Left ventricle myocardium inferior (tissue), 1 donor: ENCODE data around the gene MTUS2. TPM values are rescaled to one million over a fixed set of nuclear protein-coding genes. Genes with fewer than 3 reads are reported as not detected.

Experiments
- DNase-seq: peaks from one replicate; pipeline ENCODE4 v3.0.0-alpha.2; 2020
- H3K27ac ChIP-seq: fragments of 200-600 bp; replicated peaks from 2 replicates; pipeline ENCODE4 v1.8.0; 2021
- H3K27me3 ChIP-seq: fragments of 200-600 bp; 2 replicates; pipeline ENCODE4 v1.8.0; 2021; ENCODE audit warnings: low read depth
- H3K36me3 ChIP-seq: fragments of 200-600 bp; 2 replicates; pipeline ENCODE4 v1.8.0; 2021
- H3K4me1 ChIP-seq: fragments of 200-600 bp; 2 replicates; pipeline ENCODE4 v1.8.0; 2021
- H3K4me3 ChIP-seq: fragments of 200-600 bp; 2 replicates; pipeline ENCODE4 v1.8.0; 2021; ENCODE audit warnings: mild to moderate bottlenecking, moderate library complexity
- H3K9me3 ChIP-seq: fragments of 200-600 bp; replicated peaks from 2 replicates; pipeline ENCODE4 v1.8.0; 2021
- intact Hi-C: fragments of 100-400 bp; cut with micrococcal nuclease; formaldehyde crosslinking; loops from one replicate; pipeline ENCODE4 v1.11.0; 2022
- total RNA-seq: library from RNA; stranded (reverse); fragmentation: NEBNext Ultra II Directional; extraction: Animal tissue kit (Norgen Biotek cat#: 25700); gene quantifications from one replicate; pipeline ENCODE4 v1.2.1, GENCODE V29; 2021
- TF ChIP-seq, protein P1 (sequence below): fragments of 200-600 bp; IDR thresholded peaks from 2 replicates; pipeline ENCODE4 v1.8.0; 2021; ENCODE audit warnings: antibody characterized with exemption, mild to moderate bottlenecking, borderline replicate concordance
- donor health status: DM: no; HTN: yes; CAD: no; lungs with severe emphysema.

The MTUS2 gene
- total RNA-seq, 1 donor from 2014 or later = 101 TPM

DNA sequence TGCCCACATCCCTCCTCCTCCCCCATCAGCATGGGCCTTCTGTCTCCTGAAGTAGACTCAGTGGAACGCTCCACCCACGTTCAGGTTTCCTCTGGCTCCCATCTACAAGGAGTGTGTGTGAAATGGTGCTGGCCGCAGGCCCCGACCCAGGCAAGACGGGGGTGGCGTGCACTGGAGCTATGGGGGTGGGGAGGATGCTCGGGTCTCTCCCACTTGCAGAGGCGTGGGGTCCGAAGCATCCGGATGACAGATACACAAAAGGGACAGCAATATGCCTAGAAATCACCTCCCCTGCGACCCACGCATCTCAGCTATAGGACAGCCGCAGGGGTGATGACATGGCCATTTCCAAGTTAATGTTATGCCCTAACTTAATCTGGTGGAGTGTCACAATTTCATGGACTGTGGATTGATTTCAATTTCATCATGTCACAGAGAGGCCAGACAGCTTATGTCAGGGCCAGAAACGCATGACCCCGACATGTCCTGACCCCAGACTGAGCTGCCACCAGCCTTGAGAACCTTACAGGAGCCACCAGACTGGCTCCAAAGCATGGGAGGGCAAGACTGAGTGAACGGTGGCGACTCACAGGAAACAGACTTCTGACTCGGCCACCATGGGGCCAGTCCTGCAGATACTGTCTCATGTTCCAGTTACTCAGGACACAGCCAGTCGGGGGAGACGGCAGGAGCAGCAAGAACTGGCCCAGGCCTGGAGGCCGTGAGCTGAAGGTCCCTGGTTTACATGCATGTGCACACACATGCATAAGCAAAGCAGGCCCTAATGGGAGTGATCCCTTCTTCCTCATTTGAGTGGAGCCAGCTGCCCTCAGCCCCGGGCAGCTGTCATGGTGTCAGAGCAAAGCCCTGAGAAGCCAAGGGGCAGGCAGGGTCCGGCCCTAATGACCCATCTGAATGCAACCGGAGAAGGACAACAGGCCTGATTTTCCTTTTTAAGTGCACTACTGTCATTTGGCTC is 693.2 kb downstream of the MTUS2 start:
- intact Hi-C loops = loop anchor here (10.0 kb wide), 1 partner anchor 192 kb away; no protein-coding TSS in a partner anchor
- Histone ChIP-seq H3K27ac (peak overlapping the region; percentile 27), H3K4me3 (no peak overlapping the region), H3K36me3 (peaks cover 24% of the 10 kb centered on the region), H3K27me3 (no peaks in the 10 kb centered on the region), H3K9me3 (no peaks in the 10 kb centered on the region), H3K4me1 (peaks cover 20% of the 10 kb centered on the region)
- DNase-seq = no peak
- TF ChIP-seq, protein P1, sequence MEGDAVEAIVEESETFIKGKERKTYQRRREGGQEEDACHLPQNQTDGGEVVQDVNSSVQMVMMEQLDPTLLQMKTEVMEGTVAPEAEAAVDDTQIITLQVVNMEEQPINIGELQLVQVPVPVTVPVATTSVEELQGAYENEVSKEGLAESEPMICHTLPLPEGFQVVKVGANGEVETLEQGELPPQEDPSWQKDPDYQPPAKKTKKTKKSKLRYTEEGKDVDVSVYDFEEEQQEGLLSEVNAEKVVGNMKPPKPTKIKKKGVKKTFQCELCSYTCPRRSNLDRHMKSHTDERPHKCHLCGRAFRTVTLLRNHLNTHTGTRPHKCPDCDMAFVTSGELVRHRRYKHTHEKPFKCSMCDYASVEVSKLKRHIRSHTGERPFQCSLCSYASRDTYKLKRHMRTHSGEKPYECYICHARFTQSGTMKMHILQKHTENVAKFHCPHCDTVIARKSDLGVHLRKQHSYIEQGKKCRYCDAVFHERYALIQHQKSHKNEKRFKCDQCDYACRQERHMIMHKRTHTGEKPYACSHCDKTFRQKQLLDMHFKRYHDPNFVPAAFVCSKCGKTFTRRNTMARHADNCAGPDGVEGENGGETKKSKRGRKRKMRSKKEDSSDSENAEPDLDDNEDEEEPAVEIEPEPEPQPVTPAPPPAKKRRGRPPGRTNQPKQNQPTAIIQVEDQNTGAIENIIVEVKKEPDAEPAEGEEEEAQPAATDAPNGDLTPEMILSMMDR = no peak

DNA sequence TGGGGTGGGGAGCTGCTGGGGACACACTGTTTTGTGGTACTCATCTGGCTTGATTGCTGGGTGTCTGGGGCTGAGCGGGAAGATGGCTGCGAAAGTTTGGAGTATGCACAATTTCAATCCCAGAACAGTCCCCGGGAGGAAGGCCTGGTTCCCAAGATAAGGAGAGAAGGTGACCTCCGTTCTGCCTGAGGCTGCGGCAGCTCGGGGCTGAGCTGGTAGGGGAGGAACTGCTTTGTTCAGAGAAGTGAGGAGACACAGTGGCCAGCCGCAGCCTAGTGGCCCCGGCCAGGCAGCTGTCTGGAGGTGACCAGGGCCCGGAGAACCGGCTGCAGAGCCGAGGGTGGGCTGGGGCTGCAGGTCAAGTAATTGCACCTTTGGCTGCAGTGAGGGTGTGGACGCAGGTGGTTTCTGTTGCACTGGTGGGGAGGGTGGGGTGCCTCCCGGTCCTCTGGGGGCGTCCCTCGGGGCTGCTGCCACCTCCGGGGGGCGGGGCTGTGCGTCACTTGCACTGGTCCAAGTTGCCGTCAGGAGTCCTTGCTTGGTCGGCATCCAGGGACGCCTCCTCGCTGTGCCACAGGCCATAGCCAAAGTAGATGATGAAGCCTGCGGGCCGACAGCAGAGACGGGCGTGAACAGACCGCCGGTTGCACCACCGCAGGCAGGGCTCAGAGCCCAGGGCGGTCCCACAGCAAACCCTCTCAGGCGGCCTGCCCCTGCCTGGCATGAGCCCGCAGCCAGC is 694.0 kb downstream of the MTUS2 start:
- intact Hi-C loops = loop anchor here (10.0 kb wide), 1 partner anchor 191 kb away; no protein-coding TSS in a partner anchor
- no peaks in the 10 kb centered on the region for H3K27me3 ChIP-seq
- H3K4me3 ChIP-seq = no peak overlapping the region
- DNase-seq = no peak
- TF ChIP-seq, protein P1 = no peak
- H3K36me3 ChIP-seq = peaks cover 31% of the 10 kb centered on the region
- H3K4me1 ChIP-seq = peaks cover 12% of the 10 kb centered on the region
- H3K27ac ChIP-seq = peak overlapping the region; percentile 27
- no peaks in the 10 kb centered on the region for H3K9me3 ChIP-seq

DNA sequence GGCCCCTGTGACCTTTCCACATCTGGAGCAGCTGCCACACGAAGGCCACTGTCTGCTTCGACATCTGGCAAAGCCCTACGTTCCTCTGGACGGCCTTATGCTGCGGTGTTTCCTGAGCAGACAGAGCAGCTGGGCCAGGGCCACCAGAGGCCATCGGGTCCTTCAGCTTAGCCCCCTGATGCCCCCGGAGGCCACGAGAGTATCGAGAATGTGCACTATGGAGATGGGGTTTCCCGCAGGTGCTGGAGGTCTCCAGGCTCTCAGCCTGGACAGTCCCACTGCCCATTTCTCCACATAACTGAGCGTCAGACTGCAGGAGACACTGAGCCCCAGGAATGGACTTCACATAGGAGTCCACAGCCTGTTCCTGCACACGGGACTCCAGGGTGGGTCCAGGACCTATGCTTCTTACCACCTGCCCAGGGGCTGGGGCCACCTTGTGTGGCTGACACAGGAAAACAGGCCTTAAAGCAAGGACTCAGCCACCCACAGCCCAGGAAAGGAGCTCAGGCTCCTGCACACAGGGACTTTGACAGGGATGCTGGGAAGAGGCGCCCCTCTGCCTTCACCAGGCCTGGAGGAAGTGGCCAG is 694.7 kb downstream of the MTUS2 start:
- H3K9me3 ChIP-seq = no peaks in the 10 kb centered on the region
- peaks cover 10% of the 10 kb centered on the region for H3K4me1 ChIP-seq
- TF ChIP-seq, protein P1 = no peak
- no peak overlapping the region for H3K4me3 ChIP-seq
- intact Hi-C loops = loop anchor here (10.0 kb wide), 1 partner anchor 190 kb away; no protein-coding TSS in a partner anchor
- DNase-seq = no peak
- peaks cover 31% of the 10 kb centered on the region for H3K36me3 ChIP-seq
- H3K27ac ChIP-seq = no peak overlapping the region
- no peaks in the 10 kb centered on the region for H3K27me3 ChIP-seq

DNA sequence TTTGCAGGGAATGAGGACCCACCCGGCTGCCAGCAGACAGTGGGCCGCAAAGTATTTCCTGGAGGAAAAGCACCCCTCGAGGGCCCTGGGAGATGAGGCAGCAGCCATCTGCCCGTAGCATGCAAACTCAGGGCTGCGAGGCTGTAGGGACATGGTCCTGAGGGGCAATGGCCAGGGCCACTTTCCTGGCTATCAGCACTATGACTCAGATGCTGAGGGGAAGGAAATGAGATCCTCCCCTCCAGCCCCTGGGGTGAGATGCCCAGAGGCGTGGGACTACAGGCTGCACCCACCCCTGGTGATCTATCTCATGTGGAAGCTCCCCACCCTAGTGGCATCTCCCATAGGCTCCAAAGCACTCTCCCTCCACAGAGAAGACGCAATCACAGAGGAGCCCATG is 695.2 kb downstream of the MTUS2 start:
- no peak overlapping the region for H3K4me3 ChIP-seq
- intact Hi-C loops = loop anchor here (10.0 kb wide), 1 partner anchor 189 kb away; no protein-coding TSS in a partner anchor
- TF ChIP-seq, protein P1 = no peak
- H3K27ac ChIP-seq = no peak overlapping the region
- H3K36me3 ChIP-seq = peaks cover 31% of the 10 kb centered on the region
- no peaks in the 10 kb centered on the region for H3K9me3 ChIP-seq
- H3K4me1 ChIP-seq = peaks cover 10% of the 10 kb centered on the region
- no peaks in the 10 kb centered on the region for H3K27me3 ChIP-seq
- DNase-seq = no peak

DNA sequence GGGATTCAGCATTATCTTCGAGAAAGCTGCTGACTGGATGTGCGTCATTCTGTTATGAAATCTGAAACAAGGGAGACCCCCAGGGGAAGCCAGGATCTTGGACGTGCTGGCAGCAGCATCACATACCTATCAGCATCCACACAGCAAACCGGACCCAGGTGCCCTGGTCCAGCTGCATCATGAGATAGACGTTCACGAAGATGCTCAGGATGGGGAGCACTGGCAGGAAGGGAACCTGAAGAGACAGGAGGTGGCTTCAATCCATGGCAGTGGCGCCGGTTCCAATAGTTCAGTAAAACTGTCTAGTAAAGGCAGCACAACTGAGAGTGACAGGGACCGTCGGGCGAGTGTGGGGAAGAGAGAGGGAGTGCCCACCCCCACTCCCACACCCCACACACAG is 695.9 kb downstream of the MTUS2 start:
- TF ChIP-seq, protein P1 = no peak
- Histone ChIP-seq H3K27ac (no peak overlapping the region), H3K4me3 (no peak overlapping the region), H3K4me1 (peaks cover 10% of the 10 kb centered on the region), H3K36me3 (peaks cover 31% of the 10 kb centered on the region), H3K27me3 (no peaks in the 10 kb centered on the region), H3K9me3 (no peaks in the 10 kb centered on the region)
- no peak for DNase-seq
- intact Hi-C loops = loop anchor here (10.0 kb wide), 1 partner anchor 189 kb away; no protein-coding TSS in a partner anchor
